T-cell (primary cell): ENCODE data around the gene CCDC83. TPM values are rescaled to one million over a fixed set of nuclear protein-coding genes. Genes with fewer than 3 reads are reported as not detected.

Experiments used
- ATAC-seq, 4 experiments: fragments of 200-7000 bp in 3 of 4; fragments of 150-1000 bp in 1 of 4; cut with Tn5 transposase; replicated peaks in 1 of 4; 1 replicate in 3 of 4; 2 replicates in 1 of 4; pipeline ENCODE4 v1.10.0; 2021; ENCODE audit warnings: moderate library complexity in 3 of 4, mild to moderate bottlenecking in 2 of 4, moderate number of reproducible peaks in 1 of 4
- CTCF ChIA-PET, 2 donors: fragments of 300-600 bp; sonication (Branson Sonifier 250); formaldehyde crosslinking; loops; one replicate each; lab custom pipeline; 2022; ENCODE audit warnings: antibody characterized with exemption in 2 of 2; lab: Charles Lee
- POLR2A ChIA-PET, 2 donors: fragments of 300-600 bp; sonication (Branson Sonifier 250); formaldehyde crosslinking; loops; one replicate each; lab custom pipeline; 2022; ENCODE audit warnings: antibody characterized with exemption in 2 of 2; lab: Charles Lee
- DNase-seq, 35 experiments: peaks; one replicate each; pipeline versions ENCODE4 v3.0.0 to v3.0.0-alpha.2; 2013 to 2023
- H3K27ac ChIP-seq: one replicate; pipeline ENCODE4 v1.5.1; 2013; ENCODE audit warnings: low read length
- H3K27me3 ChIP-seq, 2 experiments: replicated peaks in 1 of 2; 1 replicate in 1 of 2; 2 replicates in 1 of 2; pipeline versions ENCODE4 v1.6.1 to v1.7.0; 2013; ENCODE audit warnings: low read length in 1 of 2, mixed read lengths in 1 of 2; ENCODE audit not compliant: control insufficient read depth in 2 of 2, insufficient read depth in 2 of 2; ENCODE audit errors: extremely low read depth in 1 of 2
- H3K36me3 ChIP-seq, 2 donors: 1 replicate in 1 of 2; 2 replicates in 1 of 2; pipeline versions ENCODE4 v1.6.1 to v1.7.0; 2013; ENCODE audit warnings: low read length in 1 of 2; ENCODE audit not compliant: control insufficient read depth in 2 of 2, insufficient read depth in 1 of 2; ENCODE audit errors: extremely low read depth in 1 of 2
- H3K4me1 ChIP-seq, 2 experiments: 1 replicate in 1 of 2; 2 replicates in 1 of 2; pipeline versions ENCODE4 v1.6.1 to v1.7.0; 2013; ENCODE audit warnings: low read length in 2 of 2, mixed read lengths in 1 of 2; ENCODE audit not compliant: insufficient read depth in 2 of 2, control insufficient read depth in 1 of 2; ENCODE audit errors: extremely low read depth in 1 of 2
- H3K4me3 ChIP-seq, 2 donors: 1 replicate in 1 of 2; 2 replicates in 1 of 2; pipeline versions ENCODE4 v1.5.1 to v1.7.0; 2013; ENCODE audit warnings: mild to moderate bottlenecking in 2 of 2, low read length in 1 of 2, moderate library complexity in 1 of 2; ENCODE audit not compliant: control insufficient read depth in 1 of 2; ENCODE audit errors: extremely low read depth in 1 of 2
- H3K9me3 ChIP-seq: 2 replicates; pipeline ENCODE4 v1.7.0; 2013
- H3K27ac Mint-ChIP-seq, 2 donors: one replicate each; pipeline ENCODE4 v1.8.0; 2020 to 2021; ENCODE audit warnings: mild to moderate bottlenecking in 2 of 2, mixed read lengths in 2 of 2
- H3K27me3 Mint-ChIP-seq, 2 donors: one replicate each; pipeline ENCODE4 v1.8.0; 2021 to 2022; ENCODE audit warnings: mixed read lengths in 2 of 2
- H3K36me3 Mint-ChIP-seq: one replicate; pipeline ENCODE4 v1.8.0; 2021; ENCODE audit warnings: mixed read lengths
- H3K4me1 Mint-ChIP-seq, 3 donors: one replicate each; pipeline ENCODE4 v1.8.0; 2020 to 2022; ENCODE audit warnings: mixed read lengths in 3 of 3, mild to moderate bottlenecking in 1 of 3
- H3K4me3 Mint-ChIP-seq, 3 donors: one replicate each; pipeline ENCODE4 v1.8.0; 2020 to 2022; ENCODE audit warnings: mild to moderate bottlenecking in 3 of 3, mixed read lengths in 3 of 3, moderate library complexity in 3 of 3
- H3K9me3 Mint-ChIP-seq, 3 donors: one replicate each; pipeline ENCODE4 v1.8.0; 2020 to 2022; ENCODE audit warnings: mixed read lengths in 3 of 3
- WGBS: methylation state at CpG from one replicate; pipeline ENCODE4 v1.1.5; 2013; ENCODE audit warnings: missing lambda C conversion rate; ENCODE audit not compliant: insufficient coverage; 5-methylcytosine and 5-hydroxymethylcytosine counted together
- total RNA-seq, 35 experiments: library from RNA in 6 of 35; stranded (reverse) in 6 of 35; fragments of 120-200 nt in 1 of 35; gene quantifications; one replicate each; pipeline versions ENCODE4 v1.2.1 to v1.2.4 and lab custom pipeline; 2013 to 2026

CCDC83 gene
- total RNA-seq, 5 donors from 2014 or later (not counting 1 experiment from before 2014, with no cell fraction given): 0.10 TPM; not detected in 4

GRCh38 chr11:85827748-85828639, 27.2 kb upstream of the CCDC83 start:
- Mint-ChIP-seq H3K4me1 (peaks cover 54 to 59% (median 54%) of the 10 kb centered on the region in 3 donors), H3K27ac (peak overlapping the region; percentile 85 to 89), H3K36me3 (no peaks in the 10 kb centered on the region), H3K4me3 (peak overlapping the region in 1 of 3 donors; percentile 39), H3K27me3 (no peaks in the 10 kb centered on the region), H3K9me3 (no peaks in the 10 kb centered on the region)
- ChIA-PET POLR2A (interaction anchor here (0.6 kb wide), 3 partner anchors 13 to 131 kb away, joined by 3 to 6 read pairs (median 4); no protein-coding TSS in a partner anchor), CTCF (interaction anchor here (0.6 to 3.0 kb wide), 5 partner anchors 12 to 233 kb away, joined by 3 to 11 read pairs (median 4); partner anchors contain the start of gene CCDC83 (in 1 of the 2))
- Histone ChIP-seq H3K4me1 (peaks cover 38% of the 10 kb centered on the region in 2 experiments), H3K4me3 (no peak overlapping the region), H3K9me3 (no peaks in the 10 kb centered on the region), H3K27me3 (no peaks in the 10 kb centered on the region), H3K27ac (peak overlapping the region; percentile 67), H3K36me3 (no peaks in the 10 kb centered on the region)
- DNase-seq (peak in 19 of 35 experiments; percentile 13 to 75 (median 38)), ATAC-seq (peak in 2 of 4 experiments; percentile 23 to 26)
- no CpG with 5 or more reads among the region's 2 CpGs for WGBS

DNA sequence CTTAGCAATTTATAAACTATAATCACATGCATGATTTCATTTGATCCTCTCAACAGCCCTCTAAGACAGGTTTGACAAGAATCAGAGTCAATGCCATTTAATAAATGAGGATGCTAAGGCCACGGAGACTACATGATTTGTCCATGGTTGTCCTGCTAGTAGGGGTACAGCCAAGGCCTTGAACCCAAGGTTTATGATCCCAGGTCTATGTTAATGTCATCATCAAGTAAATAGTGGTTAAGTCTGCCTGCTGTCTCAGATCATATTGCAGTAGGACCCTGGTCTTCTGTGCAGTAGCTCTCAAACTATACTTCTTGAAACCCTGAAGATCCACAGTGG, 26.6 kb upstream of the CCDC83 start:
- H3K36me3 ChIP-seq: no peaks in the 10 kb centered on the region
- no peak for ATAC-seq
- peaks cover 33 to 35% of the 10 kb centered on the region in 2 experiments for H3K4me1 ChIP-seq
- H3K9me3 Mint-ChIP-seq: no peaks in the 10 kb centered on the region
- no peak overlapping the region for H3K27ac ChIP-seq
- H3K36me3 Mint-ChIP-seq: no peaks in the 10 kb centered on the region
- H3K4me3 ChIP-seq: no peak overlapping the region
- no peak overlapping the region for H3K4me3 Mint-ChIP-seq
- H3K9me3 ChIP-seq: no peaks in the 10 kb centered on the region
- H3K27ac Mint-ChIP-seq: no peak overlapping the region
- no peaks in the 10 kb centered on the region for H3K27me3 Mint-ChIP-seq
- no peaks in the 10 kb centered on the region for H3K27me3 ChIP-seq
- WGBS: no CpG with 5 or more reads among the region's 1 CpG
- ChIA-PET POLR2A (interaction anchor here (0.6 to 1.2 kb wide), 4 partner anchors 13 to 180 kb away, joined by 3 to 6 read pairs (median 4); partner anchors contain the start of gene TMEM126A (in 1 of the 2)), CTCF (interaction anchor here (0.6 to 3.0 kb wide), 3 partner anchors 19 to 48 kb away, joined by 4 to 11 read pairs (median 6); partner anchors contain the start of gene CCDC83 (in 1 of the 2))
- DNase-seq: no peak
- peaks cover 48 to 54% (median 49%) of the 10 kb centered on the region in 3 donors for H3K4me1 Mint-ChIP-seq

DNA sequence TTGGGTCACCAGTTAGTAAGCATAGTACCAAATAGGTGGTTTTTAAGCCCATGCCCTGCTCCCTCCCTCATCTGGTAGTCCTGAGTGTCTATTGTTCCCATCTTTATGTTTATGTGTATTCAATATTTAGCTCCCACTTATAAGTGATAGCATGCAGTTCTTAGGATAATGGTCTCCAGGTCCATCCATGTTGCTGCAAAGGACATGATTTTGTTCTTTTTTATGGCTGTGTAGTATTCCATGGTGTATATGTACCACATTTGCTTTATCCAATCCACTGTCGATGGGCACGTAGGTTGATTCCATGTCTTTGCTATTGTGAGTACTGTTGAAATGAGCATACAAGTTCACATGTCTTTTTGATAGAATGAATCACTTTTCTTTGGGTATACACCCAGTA, 26.0 kb upstream of the CCDC83 start:
- Mint-ChIP-seq H3K36me3 (no peaks in the 10 kb centered on the region), H3K4me3 (no peak overlapping the region), H3K4me1 (peaks cover 42 to 49% (median 43%) of the 10 kb centered on the region in 3 donors), H3K9me3 (no peaks in the 10 kb centered on the region), H3K27ac (no peak overlapping the region), H3K27me3 (no peaks in the 10 kb centered on the region)
- Histone ChIP-seq H3K27ac (no peak overlapping the region), H3K4me1 (peaks cover 30 to 31% of the 10 kb centered on the region in 2 experiments), H3K36me3 (no peaks in the 10 kb centered on the region), H3K27me3 (no peaks in the 10 kb centered on the region), H3K9me3 (no peaks in the 10 kb centered on the region), H3K4me3 (no peak overlapping the region)
- ChIA-PET POLR2A (interaction anchor here in 1 of 2 donors (0.6 to 1.2 kb wide), 2 partner anchors 94 to 181 kb away, joined by 3 to 4 read pairs; partner anchors contain the start of gene TMEM126A), CTCF (interaction anchor here in 1 of 2 donors (1.9 to 3.0 kb wide), 2 partner anchors 19 to 26 kb away, joined by 6 to 11 read pairs; partner anchors contain the start of gene CCDC83)
- ATAC-seq: no peak
- WGBS: no CpG with 5 or more reads among the region's 2 CpGs
- no peak for DNase-seq

DNA sequence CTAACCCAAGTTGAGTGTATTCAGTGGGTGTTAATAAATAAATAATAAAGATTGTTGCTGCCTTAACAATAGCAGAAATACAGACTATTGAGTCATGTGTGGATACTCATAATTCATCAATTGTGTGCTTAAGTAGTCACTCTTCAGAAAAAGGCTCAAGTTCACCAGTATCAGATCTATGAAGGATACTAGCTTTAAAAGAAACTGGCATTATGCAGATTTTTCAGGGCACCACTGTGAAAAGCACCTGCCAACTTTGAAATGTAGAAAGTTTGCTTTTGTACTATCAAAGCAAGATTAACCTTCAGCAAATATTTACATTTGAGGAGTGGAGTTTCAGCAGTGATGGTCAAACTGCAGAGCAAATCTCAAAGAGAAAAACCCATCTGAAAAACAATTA, 24.1 kb upstream of the CCDC83 start:
- H3K9me3 Mint-ChIP-seq: peaks cover 0 to 9% (median 6%) of the 10 kb centered on the region in 3 donors
- peaks cover 24 to 32% (median 26%) of the 10 kb centered on the region in 3 donors for H3K4me1 Mint-ChIP-seq
- H3K27ac Mint-ChIP-seq: no peak overlapping the region
- ATAC-seq (no peak), DNase-seq (no peak)
- H3K4me3 Mint-ChIP-seq: no peak overlapping the region
- Histone ChIP-seq H3K9me3 (no peaks in the 10 kb centered on the region), H3K4me1 (peaks cover 16 to 17% of the 10 kb centered on the region in 2 experiments), H3K4me3 (no peak overlapping the region), H3K27me3 (no peaks in the 10 kb centered on the region), H3K27ac (no peak overlapping the region), H3K36me3 (no peaks in the 10 kb centered on the region)
- no peaks in the 10 kb centered on the region for H3K36me3 Mint-ChIP-seq
- POLR2A ChIA-PET: no interaction called here
- CTCF ChIA-PET: no interaction called here
- H3K27me3 Mint-ChIP-seq: no peaks in the 10 kb centered on the region

DNA sequence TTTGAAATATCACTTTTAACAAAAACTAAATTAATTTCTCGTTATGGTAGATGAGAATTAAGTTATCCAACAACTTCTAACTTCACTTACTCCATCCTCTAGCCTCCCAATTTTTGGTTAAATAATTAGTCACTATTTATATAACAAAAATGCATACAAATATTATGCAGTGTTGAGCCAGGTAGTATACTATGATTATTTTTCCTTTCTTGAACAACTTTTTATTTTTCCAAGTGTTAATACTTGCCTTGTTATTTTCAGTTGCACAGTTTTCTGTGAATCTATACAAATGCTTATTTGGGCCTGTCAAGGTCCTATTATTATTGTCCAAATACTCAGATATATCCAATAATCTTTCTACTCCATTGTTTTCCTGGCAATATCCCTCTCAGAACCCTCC, 19.9 kb upstream of the CCDC83 start:
- H3K9me3 Mint-ChIP-seq: peaks cover 0 to 12% (median 8%) of the 10 kb centered on the region in 3 donors
- no peaks in the 10 kb centered on the region for H3K36me3 ChIP-seq
- H3K4me1 Mint-ChIP-seq: peaks cover 0 to 5% (median 0%) of the 10 kb centered on the region in 3 donors
- no peaks in the 10 kb centered on the region for H3K9me3 ChIP-seq
- no peaks in the 10 kb centered on the region for H3K36me3 Mint-ChIP-seq
- no peak for ATAC-seq
- CTCF ChIA-PET: no interaction called here
- H3K27ac Mint-ChIP-seq: no peak overlapping the region
- no peak overlapping the region for H3K4me3 ChIP-seq
- H3K4me1 ChIP-seq: no peaks in the 10 kb centered on the region
- no peak overlapping the region for H3K4me3 Mint-ChIP-seq
- no peaks in the 10 kb centered on the region for H3K27me3 Mint-ChIP-seq
- DNase-seq: no peak
- no peak overlapping the region for H3K27ac ChIP-seq
- H3K27me3 ChIP-seq: no peaks in the 10 kb centered on the region
- no CpG with 5 or more reads among the region's 1 CpG for WGBS
- POLR2A ChIA-PET: no interaction called here

DNA sequence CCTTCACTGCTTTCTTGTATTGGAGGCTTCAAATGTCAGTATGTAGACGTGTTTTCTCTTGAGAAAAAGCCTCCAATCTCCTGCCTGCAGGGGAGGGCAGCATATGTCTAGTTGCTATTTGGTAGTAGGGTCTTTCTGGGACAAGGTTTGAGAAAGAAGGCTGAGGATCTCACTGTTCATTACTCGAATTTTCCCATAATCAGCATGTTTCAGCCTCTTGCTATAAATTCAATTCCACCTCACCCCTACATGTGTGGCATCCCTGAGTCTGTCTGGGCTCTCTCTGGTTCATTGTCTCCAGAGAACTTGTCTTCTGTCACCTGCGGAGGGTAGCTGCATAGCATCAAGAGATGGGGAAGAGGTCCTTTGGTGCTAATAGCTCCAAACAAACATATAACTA, 19.5 kb upstream of the CCDC83 start:
- no peak overlapping the region for H3K27ac ChIP-seq
- Mint-ChIP-seq H3K27ac (no peak overlapping the region), H3K36me3 (no peaks in the 10 kb centered on the region), H3K9me3 (peaks cover 0 to 12% (median 8%) of the 10 kb centered on the region in 3 donors), H3K4me3 (no peak overlapping the region), H3K4me1 (peaks cover 0 to 5% (median 2%) of the 10 kb centered on the region in 3 donors), H3K27me3 (no peaks in the 10 kb centered on the region)
- no peaks in the 10 kb centered on the region for H3K9me3 ChIP-seq
- H3K4me3 ChIP-seq: no peak overlapping the region
- H3K36me3 ChIP-seq: no peaks in the 10 kb centered on the region
- POLR2A ChIA-PET: no interaction called here
- ATAC-seq (no peak), DNase-seq (no peak)
- WGBS: no CpG with 5 or more reads among the region's 3 CpGs
- H3K4me1 ChIP-seq: no peaks in the 10 kb centered on the region
- no peaks in the 10 kb centered on the region for H3K27me3 ChIP-seq
- CTCF ChIA-PET: no interaction called here
